Measurements from ENCODE around the gene CACNA1C. TPM values are rescaled to one million over a fixed set of nuclear protein-coding genes. Genes with fewer than 3 reads are reported as not detected.

CACNA1C gene
- total and polyA plus RNA-seq, 2 donors from 2014 or later = 1.6 to 17.4 TPM

DNA sequence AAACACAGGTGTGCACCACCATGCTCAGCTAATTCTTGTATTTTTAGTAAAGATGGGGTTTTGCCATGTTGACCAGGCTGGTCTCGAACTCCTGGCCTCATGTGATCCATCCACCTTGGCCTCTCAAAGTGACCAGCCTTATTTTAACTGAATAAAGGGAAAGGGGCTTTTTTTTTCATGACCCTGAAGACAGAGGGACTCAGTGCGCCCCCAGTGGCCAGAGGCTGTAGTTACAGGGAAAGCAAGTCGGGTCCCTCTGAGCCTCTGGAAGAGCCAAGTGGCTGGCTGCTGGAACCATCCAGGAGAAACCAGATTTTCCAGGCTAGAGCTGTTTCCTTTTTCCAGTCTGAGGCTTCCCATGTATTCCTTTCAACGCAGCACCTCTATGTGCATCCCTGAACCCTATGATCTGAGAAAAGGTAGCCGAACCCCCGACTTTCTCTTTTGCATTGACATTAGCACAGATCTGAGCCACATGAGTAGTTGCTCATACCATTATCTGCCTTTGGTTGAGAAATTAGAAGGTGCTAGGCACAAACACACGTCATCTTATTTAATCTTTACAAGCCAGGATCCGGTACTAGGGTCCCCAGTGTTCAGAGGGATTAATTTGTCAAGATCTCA is 342.7 kb downstream of the CACNA1C start:
- intact Hi-C loops (cut with DNase I) = no loop called here
- no peaks in the 10 kb centered on the region for H3K9me3 ChIP-seq (ENCODE audit: control insufficient read depth in 2 of 3, insufficient read depth in 1 of 3, low read length in 3 of 3)
- H3K4me1 ChIP-seq (ENCODE audit: control insufficient read depth in 2 of 3, insufficient read depth in 2 of 3, low read depth in 1 of 3, low read length in 3 of 3) = peaks cover 0 to 4% (median 0%) of the 10 kb centered on the region in 3 donors
- no peaks in the 10 kb centered on the region for H3K36me3 ChIP-seq (ENCODE audit: control insufficient read depth in 2 of 3, insufficient read depth in 3 of 3, low read length in 3 of 3)
- H3K9ac ChIP-seq (ENCODE audit: low read length in 3 of 3) = no peak overlapping the region
- peak; percentile 58 to 82 (median 64) for DNase-seq
- no peaks in the 10 kb centered on the region for H3K27me3 ChIP-seq (ENCODE audit: control insufficient read depth, insufficient read depth, low read length)
- no peak for FAIRE-seq
- TF ChIP-seq, protein P1, sequence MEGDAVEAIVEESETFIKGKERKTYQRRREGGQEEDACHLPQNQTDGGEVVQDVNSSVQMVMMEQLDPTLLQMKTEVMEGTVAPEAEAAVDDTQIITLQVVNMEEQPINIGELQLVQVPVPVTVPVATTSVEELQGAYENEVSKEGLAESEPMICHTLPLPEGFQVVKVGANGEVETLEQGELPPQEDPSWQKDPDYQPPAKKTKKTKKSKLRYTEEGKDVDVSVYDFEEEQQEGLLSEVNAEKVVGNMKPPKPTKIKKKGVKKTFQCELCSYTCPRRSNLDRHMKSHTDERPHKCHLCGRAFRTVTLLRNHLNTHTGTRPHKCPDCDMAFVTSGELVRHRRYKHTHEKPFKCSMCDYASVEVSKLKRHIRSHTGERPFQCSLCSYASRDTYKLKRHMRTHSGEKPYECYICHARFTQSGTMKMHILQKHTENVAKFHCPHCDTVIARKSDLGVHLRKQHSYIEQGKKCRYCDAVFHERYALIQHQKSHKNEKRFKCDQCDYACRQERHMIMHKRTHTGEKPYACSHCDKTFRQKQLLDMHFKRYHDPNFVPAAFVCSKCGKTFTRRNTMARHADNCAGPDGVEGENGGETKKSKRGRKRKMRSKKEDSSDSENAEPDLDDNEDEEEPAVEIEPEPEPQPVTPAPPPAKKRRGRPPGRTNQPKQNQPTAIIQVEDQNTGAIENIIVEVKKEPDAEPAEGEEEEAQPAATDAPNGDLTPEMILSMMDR (IDR thresholded peaks at IDR 0.05; ENCODE audit: borderline replicate concordance, extremely low read depth, insufficient read depth) = peak; percentile 64
- H3K4me3 ChIP-seq (ENCODE audit: low read length in 3 of 3) = no peak overlapping the region
- no peak overlapping the region for H3K27ac ChIP-seq (ENCODE audit: low read depth in 2 of 2, low read length in 2 of 2)

DNA sequence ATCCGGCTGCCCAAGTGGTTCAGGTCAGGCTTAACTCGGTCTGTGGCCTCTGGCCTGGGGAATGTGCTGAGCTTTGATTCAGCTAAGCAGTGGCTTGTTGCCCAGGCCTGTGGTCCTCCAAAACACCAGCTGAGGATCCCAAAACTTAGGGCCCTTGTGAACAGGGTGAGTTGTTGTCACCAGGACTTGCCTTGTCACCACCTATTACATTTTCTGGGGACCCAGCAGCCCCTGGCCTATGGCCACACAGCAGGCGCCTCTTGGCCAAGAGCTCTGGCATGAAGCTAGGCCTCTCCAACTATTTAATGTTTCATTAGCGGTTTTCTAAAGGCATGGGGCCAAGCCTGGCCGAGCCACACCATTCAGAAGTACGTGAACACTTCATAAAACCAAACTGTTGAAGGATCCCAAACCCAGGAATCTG is 343.7 kb downstream of the CACNA1C start:
- H3K27ac ChIP-seq (ENCODE audit: low read depth in 2 of 2, low read length in 2 of 2) = no peak overlapping the region
- DNase-seq = peak in 1 of 5 donors; percentile 76

DNA sequence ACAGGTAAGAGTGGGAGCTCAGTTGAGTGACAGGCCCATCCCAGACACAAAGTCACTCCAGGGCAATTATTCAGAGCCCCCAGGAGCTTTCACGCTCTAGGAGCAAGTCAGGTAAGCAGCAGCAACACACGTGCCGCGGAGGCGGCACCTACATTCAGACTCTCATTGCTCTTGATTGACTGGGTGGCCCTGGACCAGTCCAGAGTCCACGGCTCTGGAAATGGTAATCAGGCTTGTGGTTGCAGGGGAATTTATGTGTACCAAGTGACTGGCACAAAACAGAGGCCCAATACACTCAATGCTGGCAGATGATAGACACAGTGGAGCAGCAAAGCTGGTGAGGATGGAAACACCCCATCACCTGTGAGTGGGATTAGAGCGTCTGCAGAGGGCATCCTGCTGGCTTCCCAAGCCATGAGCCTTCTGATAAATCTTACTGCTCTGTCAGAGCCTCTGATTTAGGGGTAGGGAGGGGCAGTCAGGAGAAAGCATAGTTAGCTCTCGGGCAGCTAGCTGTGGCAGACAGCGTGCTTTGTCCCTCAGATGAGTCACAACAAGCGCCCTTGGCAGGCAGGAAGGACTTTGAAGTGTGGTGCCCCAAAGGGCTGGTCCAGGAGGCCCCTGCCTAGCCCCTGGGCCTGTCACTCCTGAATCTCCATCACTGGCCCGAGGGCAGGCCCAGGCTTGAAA is 344.7 kb downstream of the CACNA1C start:
- H3K36me3 ChIP-seq (ENCODE audit: control insufficient read depth in 2 of 3, insufficient read depth in 3 of 3, low read length in 3 of 3) = no peaks in the 10 kb centered on the region
- intact Hi-C loops (cut with DNase I) = no loop called here
- no peak overlapping the region for H3K27ac ChIP-seq (ENCODE audit: low read depth in 2 of 2, low read length in 2 of 2)
- no peak for DNase-seq
- no peak for FAIRE-seq
- TF ChIP-seq, protein P1 (IDR thresholded peaks at IDR 0.05; ENCODE audit: borderline replicate concordance, extremely low read depth, insufficient read depth) = no peak
- no peak overlapping the region for H3K4me3 ChIP-seq (ENCODE audit: low read length in 3 of 3)
- no peaks in the 10 kb centered on the region for H3K27me3 ChIP-seq (ENCODE audit: control insufficient read depth, insufficient read depth, low read length)
- peaks cover 0 to 4% (median 0%) of the 10 kb centered on the region in 3 donors for H3K4me1 ChIP-seq (ENCODE audit: control insufficient read depth in 2 of 3, insufficient read depth in 2 of 3, low read depth in 1 of 3, low read length in 3 of 3)
- no peak overlapping the region for H3K9ac ChIP-seq (ENCODE audit: low read length in 3 of 3)
- no peaks in the 10 kb centered on the region for H3K9me3 ChIP-seq (ENCODE audit: control insufficient read depth in 2 of 3, insufficient read depth in 1 of 3, low read length in 3 of 3)

More for the DNA sequence above, 343.7 kb downstream of the CACNA1C start:
- Histone ChIP-seq H3K9ac (ENCODE audit: low read length in 3 of 3) (no peak overlapping the region), H3K4me1 (ENCODE audit: control insufficient read depth in 2 of 3, insufficient read depth in 2 of 3, low read depth in 1 of 3, low read length in 3 of 3) (peaks cover 0 to 4% (median 0%) of the 10 kb centered on the region in 3 donors), H3K4me3 (ENCODE audit: low read length in 3 of 3) (no peak overlapping the region), H3K36me3 (ENCODE audit: control insufficient read depth in 2 of 3, insufficient read depth in 3 of 3, low read length in 3 of 3) (no peaks in the 10 kb centered on the region), H3K27me3 (ENCODE audit: control insufficient read depth, insufficient read depth, low read length) (no peaks in the 10 kb centered on the region), H3K9me3 (ENCODE audit: control insufficient read depth in 2 of 3, insufficient read depth in 1 of 3, low read length in 3 of 3) (no peaks in the 10 kb centered on the region)
- no peak for FAIRE-seq
- intact Hi-C loops (cut with DNase I) = no loop called here
- TF ChIP-seq, protein P1 (IDR thresholded peaks at IDR 0.05; ENCODE audit: borderline replicate concordance, extremely low read depth, insufficient read depth) = no peak
